ENCODE measurements around the gene IL17RB.

IL17RB gene

DNA sequence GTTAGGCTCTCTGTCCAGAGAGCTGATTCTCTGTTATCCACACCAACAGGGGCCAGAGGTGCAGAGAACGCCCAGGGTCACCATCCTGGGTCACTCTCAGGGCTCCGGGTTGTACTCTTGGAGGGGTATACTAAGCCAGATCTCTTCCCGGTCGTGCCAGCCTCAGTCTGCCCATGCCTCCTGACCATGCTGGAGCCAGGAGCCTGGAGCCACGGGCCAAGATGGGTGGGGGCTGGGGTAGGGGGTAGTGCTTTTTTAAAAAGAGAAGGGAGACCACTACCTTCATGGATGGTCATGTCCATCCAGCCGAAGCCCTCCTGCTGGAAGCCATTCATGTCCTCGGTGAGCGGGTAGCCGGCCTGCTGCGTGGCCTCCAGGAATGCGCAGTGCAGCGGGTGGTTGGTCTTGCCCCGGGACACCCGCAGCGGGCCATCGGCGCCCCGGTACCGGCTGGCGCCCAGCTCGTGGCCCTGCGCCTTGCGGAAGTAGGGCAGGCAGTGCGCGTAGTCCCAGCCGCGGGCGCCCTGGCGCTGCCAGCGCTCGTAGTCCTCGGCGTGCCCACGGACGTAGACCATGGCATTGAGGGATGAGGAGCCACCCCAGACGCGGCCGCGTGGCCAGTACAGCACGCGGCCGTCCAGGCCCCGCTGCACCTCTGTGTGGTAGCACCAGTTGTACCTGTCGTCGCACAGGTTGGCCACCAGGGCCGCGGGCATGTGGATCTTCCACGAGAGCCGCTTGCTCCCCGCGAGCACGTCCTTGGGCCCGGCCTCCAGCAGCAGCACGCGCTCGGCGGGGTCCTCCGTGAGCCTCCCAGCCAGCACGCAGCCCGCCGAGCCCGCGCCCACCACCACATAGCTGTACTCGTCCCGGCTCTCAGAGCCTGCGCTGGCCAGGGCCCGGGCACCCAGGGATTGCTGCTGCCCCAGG lies 23.1 kb upstream of the IL17RB start:
- TF ChIP-seq Cebpa-rat (IDR thresholded peaks at IDR 0.05), result no peak
- Histone ChIP-seq H3K4me1 (peaks cover 0 to 12% (median 4%) of the 10 kb centered on the region in 10 experiments; a peak in 6 of 20 replicates), H3K4me3 (no peak overlapping the region), H3K9me3 (replicated peaks in 1 of 11) (no peaks in the 10 kb centered on the region; a peak in 1 of 22 replicates), H3K36me3 (no peaks in the 10 kb centered on the region), H4K20me1 (peaks cover 0 to 4% (median 0%) of the 10 kb centered on the region in 11 experiments; a peak in 1 of 22 replicates), H3K27ac (no peak overlapping the region), H3K4me2 (no peak overlapping the region), H3K9ac (no peak overlapping the region), H3K27me3 (no peaks in the 10 kb centered on the region)

DNA sequence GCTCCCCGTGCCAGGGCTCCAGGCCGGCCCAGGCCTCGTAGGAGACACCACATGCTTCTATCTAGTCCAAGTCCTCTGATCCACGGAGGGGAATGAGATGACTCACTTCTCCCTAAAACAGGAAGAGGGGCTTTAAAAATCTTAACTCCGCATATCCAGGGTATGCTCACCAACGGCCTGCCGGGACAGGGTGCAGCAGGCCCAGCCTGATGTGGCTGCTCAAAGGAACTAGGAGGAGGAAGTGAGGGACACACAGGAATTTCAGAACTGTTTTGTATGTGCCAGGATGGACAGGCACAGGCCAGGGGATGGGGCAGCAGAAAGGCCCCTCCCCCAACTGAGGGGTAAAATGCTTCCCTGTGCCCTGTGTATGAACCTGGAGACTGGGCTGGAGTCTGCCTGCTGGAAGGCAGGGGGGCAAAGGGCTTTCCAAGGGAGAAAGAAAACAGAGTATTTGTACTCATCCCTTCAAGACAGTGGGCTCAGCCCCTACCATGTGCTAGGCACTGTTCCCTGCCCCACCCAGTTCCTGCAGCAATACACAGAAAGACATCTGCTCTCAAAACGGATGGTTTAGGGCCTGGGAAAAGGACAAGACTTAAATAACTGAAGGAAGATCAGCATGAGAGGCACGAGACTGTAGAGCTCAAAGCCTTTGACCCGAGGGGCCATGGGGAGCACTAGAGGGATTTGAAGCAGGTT lies 22.3 kb upstream of the IL17RB start:
- Histone ChIP-seq H3K36me3 (no peaks in the 10 kb centered on the region), H3K9ac (no peak overlapping the region), H3K4me2 (no peak overlapping the region), H3K9me3 (replicated peaks in 1 of 11) (no peaks in the 10 kb centered on the region; a peak in 1 of 22 replicates), H3K4me1 (peaks cover 0 to 12% (median 4%) of the 10 kb centered on the region in 10 experiments; a peak in 6 of 20 replicates), H4K20me1 (peaks cover 0 to 4% (median 0%) of the 10 kb centered on the region in 11 experiments; a peak in 1 of 22 replicates), H3K27ac (no peak overlapping the region), H3K27me3 (no peaks in the 10 kb centered on the region), H3K4me3 (no peak overlapping the region)
- no peak for TF ChIP-seq Cebpa-rat (IDR thresholded peaks at IDR 0.05)

- Histone ChIP-seq H3K27ac (no peak overlapping the region), H3K9me3 (replicated peaks in 1 of 11) (no peaks in the 10 kb centered on the region; a peak in 1 of 22 replicates), H3K4me1 (peaks cover 0 to 12% (median 4%) of the 10 kb centered on the region in 10 experiments; a peak in 6 of 20 replicates), H3K9ac (no peak overlapping the region), H3K36me3 (no peaks in the 10 kb centered on the region), H3K27me3 (no peaks in the 10 kb centered on the region), H4K20me1 (peaks cover 0 to 4% (median 0%) of the 10 kb centered on the region in 11 experiments; a peak in 1 of 22 replicates), H3K4me2 (no peak overlapping the region), H3K4me3 (no peak overlapping the region)
- TF ChIP-seq Cebpa-rat (IDR thresholded peaks at IDR 0.05), result no peak
These were observed 21.6 kb upstream of the IL17RB start for GRCh38 chr3:53824795-53825194.

DNA sequence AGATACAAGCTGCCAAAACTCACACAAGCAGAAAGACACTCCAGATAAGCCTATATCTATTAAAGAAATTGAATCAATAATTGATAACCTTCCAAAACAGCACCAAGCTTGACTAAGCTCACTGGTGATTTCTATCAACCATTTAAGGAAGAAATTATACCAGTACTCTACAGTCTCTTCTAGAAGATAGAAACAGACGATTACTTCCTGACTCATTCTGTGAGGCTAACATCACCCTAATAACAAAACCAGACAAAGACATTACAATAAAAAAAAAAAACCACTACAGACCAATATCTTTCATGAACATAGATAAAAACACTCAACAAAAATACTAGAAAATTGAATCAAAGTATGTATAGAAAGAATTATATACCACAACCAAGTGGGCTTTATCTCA lies 20.3 kb upstream of the IL17RB start:
- H3K9me3 ChIP-seq (replicated peaks in 1 of 11), result no peaks in the 10 kb centered on the region; a peak in 1 of 22 replicates
- H3K4me2 ChIP-seq, result no peak overlapping the region
- no peak overlapping the region for H3K4me3 ChIP-seq
- H3K36me3 ChIP-seq, result no peaks in the 10 kb centered on the region
- 0 out of 22 replicates have a peak, but pooled peaks cover 0 to 4% (median 0%) of the 10 kb centered on the region in 11 experiments for H4K20me1 ChIP-seq
- no peak for TF ChIP-seq Cebpa-rat (IDR thresholded peaks at IDR 0.05)
- H3K27ac ChIP-seq, result no peak overlapping the region
- H3K27me3 ChIP-seq, result no peaks in the 10 kb centered on the region
- peaks cover 0 to 8% (median under 1%) of the 10 kb centered on the region in 10 experiments; a peak in 6 of 20 replicates for H3K4me1 ChIP-seq
- H3K9ac ChIP-seq, result no peak overlapping the region

DNA sequence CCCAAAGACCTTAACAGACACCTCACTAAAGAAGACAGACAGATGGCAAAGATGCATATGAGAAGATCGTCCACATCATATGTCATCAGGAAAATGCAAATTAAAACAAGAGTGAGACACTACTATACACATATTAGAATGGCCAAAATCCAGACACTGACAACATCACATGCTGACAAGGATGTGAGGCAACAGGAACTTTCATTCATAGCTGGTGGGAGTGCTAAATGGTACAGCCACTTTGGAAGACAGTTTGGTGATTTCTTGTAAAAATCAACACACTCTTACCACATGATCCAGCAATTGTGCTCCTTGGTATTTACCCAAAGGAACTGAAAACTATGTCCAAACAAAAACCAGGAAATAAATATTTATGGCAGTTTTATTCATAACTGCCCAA lies 17.8 kb upstream of the IL17RB start:
- Histone ChIP-seq H3K27ac (no peak overlapping the region), H3K9ac (no peak overlapping the region), H3K9me3 (replicated peaks in 1 of 11) (no peaks in the 10 kb centered on the region; a peak in 1 of 22 replicates), H3K4me3 (no peak overlapping the region), H4K20me1 (no peaks in the 10 kb centered on the region), H3K36me3 (no peaks in the 10 kb centered on the region), H3K27me3 (no peaks in the 10 kb centered on the region), H3K4me1 (peaks cover 0 to 5% (median 0%) of the 10 kb centered on the region in 10 experiments; a peak in 2 of 20 replicates), H3K4me2 (no peak overlapping the region)
- TF ChIP-seq Cebpa-rat (IDR thresholded peaks at IDR 0.05), result no peak

DNA sequence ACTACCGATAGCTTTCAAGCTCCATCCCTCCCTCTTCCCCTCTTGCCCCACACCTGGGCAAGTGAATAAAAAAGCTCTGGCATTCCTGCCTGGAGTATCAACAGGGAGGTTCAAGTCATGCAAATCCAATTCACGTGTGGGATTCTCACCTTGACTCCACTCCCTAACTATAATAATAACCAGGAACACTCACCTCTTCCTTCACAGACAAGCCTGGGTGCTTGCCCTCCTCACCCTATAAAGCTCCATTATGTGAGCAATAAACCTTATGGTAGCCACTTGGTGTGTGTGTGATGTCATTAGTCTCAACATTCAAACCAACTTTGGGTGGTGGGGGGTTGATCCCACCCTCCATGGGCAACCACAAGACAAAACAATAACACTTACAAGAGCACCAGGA lies 16.8 kb upstream of the IL17RB start:
- H3K27me3 ChIP-seq, result no peaks in the 10 kb centered on the region
- no peak overlapping the region for H3K27ac ChIP-seq
- no peak overlapping the region for H3K4me3 ChIP-seq
- TF ChIP-seq Cebpa-rat (IDR thresholded peaks at IDR 0.05), result no peak
- H3K4me1 ChIP-seq, result peaks cover 0 to 8% (median 0%) of the 10 kb centered on the region in 10 experiments; a peak in 2 of 20 replicates
- H3K36me3 ChIP-seq, result no peaks in the 10 kb centered on the region
- no peaks in the 10 kb centered on the region for H4K20me1 ChIP-seq
- no peak overlapping the region for H3K4me2 ChIP-seq
- no peak overlapping the region for H3K9ac ChIP-seq
- no peaks in the 10 kb centered on the region for H3K9me3 ChIP-seq (replicated peaks in 1 of 11)

DNA sequence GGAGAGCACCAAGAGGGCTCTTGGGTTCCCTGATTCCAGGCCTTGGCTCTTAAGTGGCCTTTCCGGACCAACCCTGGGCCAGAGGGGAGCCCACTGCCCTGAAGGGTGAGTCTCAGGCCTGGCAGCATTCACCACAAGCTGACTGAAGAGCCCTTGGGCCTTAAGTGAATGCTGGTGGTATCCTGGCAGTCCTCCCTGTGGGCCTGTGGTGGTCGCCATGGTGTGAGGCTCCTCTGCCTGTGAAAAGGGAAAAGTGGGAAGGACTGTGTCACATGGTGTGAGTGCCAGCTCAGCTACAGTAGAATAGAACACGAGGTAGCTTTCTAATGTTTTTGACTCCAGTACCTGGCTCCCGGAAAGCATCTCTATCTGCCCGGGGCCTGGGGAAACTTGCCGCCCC lies 15.4 kb upstream of the IL17RB start:
- H4K20me1 ChIP-seq, result no peaks in the 10 kb centered on the region
- no peak for TF ChIP-seq Cebpa-rat (IDR thresholded peaks at IDR 0.05)
- no peak overlapping the region for H3K4me2 ChIP-seq
- no peaks in the 10 kb centered on the region for H3K27me3 ChIP-seq
- H3K27ac ChIP-seq, result no peak overlapping the region
- H3K9ac ChIP-seq, result no peak overlapping the region
- peaks cover 0 to 8% (median 0%) of the 10 kb centered on the region in 10 experiments; a peak in 2 of 20 replicates for H3K4me1 ChIP-seq
- no peak overlapping the region for H3K4me3 ChIP-seq
- no peaks in the 10 kb centered on the region for H3K36me3 ChIP-seq
- H3K9me3 ChIP-seq (replicated peaks in 1 of 11), result no peaks in the 10 kb centered on the region

- Histone ChIP-seq H3K9ac (no peak overlapping the region), H3K9me3 (replicated peaks in 1 of 11) (no peaks in the 10 kb centered on the region), H3K4me3 (no peak overlapping the region), H3K4me1 (peaks cover 0 to 14% (median 0%) of the 10 kb centered on the region in 10 experiments; a peak in 2 of 20 replicates), H3K4me2 (peak overlapping the region in 2 of 11 experiments; percentile 17 to 29; a peak in 2 of 22 replicates), H4K20me1 (no peaks in the 10 kb centered on the region), H3K36me3 (no peaks in the 10 kb centered on the region), H3K27me3 (no peaks in the 10 kb centered on the region), H3K27ac (no peak overlapping the region)
- no peak for TF ChIP-seq Cebpa-rat (IDR thresholded peaks at IDR 0.05)
These were observed 13.2 kb upstream of the IL17RB start for GRCh38 chr3:53833053-53833645.

DNA sequence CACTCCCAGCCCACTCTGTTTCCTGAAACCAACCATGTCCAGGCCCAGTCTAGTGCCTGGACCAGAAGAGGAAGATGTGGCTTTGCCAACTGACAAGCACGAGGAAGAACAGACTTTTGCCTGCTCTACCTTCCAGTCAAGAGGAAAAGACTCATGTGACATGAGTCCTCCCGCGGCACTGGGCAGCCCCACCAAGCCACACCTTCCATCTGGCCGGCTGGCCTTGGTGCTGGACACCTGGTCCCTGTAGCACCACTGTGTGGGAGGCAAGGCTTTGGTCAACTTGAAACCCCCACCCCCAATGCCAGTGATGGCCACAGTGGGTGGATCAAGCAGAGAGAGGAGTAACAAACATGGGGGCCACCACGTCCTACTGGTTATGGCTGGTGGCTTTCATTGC lies 12.7 kb upstream of the IL17RB start:
- Histone ChIP-seq H3K4me2 (peak overlapping the region in 2 of 11 experiments; percentile 17 to 29; a peak in 2 of 22 replicates), H3K4me3 (no peak overlapping the region), H3K27me3 (no peaks in the 10 kb centered on the region), H3K36me3 (no peaks in the 10 kb centered on the region), H3K4me1 (peaks cover 0 to 14% (median 0%) of the 10 kb centered on the region in 10 experiments; a peak in 2 of 20 replicates), H3K27ac (no peak overlapping the region), H4K20me1 (no peaks in the 10 kb centered on the region), H3K9ac (no peak overlapping the region), H3K9me3 (replicated peaks in 1 of 11) (no peaks in the 10 kb centered on the region)
- no peak for TF ChIP-seq Cebpa-rat (IDR thresholded peaks at IDR 0.05)

Measured in BLaER1 treated with 17β-estradiol and CSF1 and Interleukin-3, amounts not matched to agents 10 nM and 100 nM (cell line).